ENCODE measurements around the gene CHD2. TPM values are rescaled to one million over a fixed set of nuclear protein-coding genes. Genes with fewer than 3 reads are reported as not detected.

Gene CHD2
- total RNA-seq, 1 experiment from 2014 or later = 63.3 TPM

- no peak overlapping the region for H3K14ac ChIP-seq (ENCODE audit: insufficient read depth, low read length)
- WGBS (ENCODE audit: extremely low coverage, insufficient read length, low lambda C conversion rate) = no CpG with 5 or more reads among the region's 1 CpG
- no peak overlapping the region for H2BK20ac ChIP-seq (ENCODE audit: low read depth, low read length, poor library complexity, severe bottlenecking)
- Mint-ChIP-seq H3K36me3 (ENCODE audit: insufficient read depth in 1 of 3, low read depth in 3 of 3) (peaks cover 58 to 95% (median 90%) of the 10 kb centered on the region in 3 experiments), H3K4me3 (no peak overlapping the region), H3K4me1 (no peaks in the 10 kb centered on the region), H3K27ac (no peak overlapping the region), H3K9me3 (no peaks in the 10 kb centered on the region), H3K27me3 (ENCODE audit: low read depth) (no peaks in the 10 kb centered on the region; the same call in 1 of the 2 replicates)
- no peak overlapping the region for H2AK5ac ChIP-seq (ENCODE audit: insufficient read length, low read length)
- no peak overlapping the region for H2BK5ac ChIP-seq (ENCODE audit: insufficient read length, low read length)
- H4K8ac ChIP-seq (replicated peaks; ENCODE audit: insufficient read length, low read depth, low read length) = no peak overlapping the region
- H4K5ac ChIP-seq (ENCODE audit: insufficient read length, low read depth, low read length) = no peak overlapping the region
- no peaks in the 10 kb centered on the region for H4K20me1 ChIP-seq (ENCODE audit: control insufficient read depth, insufficient read depth, insufficient read length)
- DNase-seq = no peak
- H2AFZ ChIP-seq (ENCODE audit: low read length) = no peak overlapping the region
- H3K9me3 ChIP-seq (ENCODE audit: control insufficient read depth, low read depth, low read length) = no peaks in the 10 kb centered on the region
- no peak overlapping the region for H3K23ac ChIP-seq (ENCODE audit: insufficient read length, low read depth, low read length)
- H3K9ac ChIP-seq (ENCODE audit: extremely low read depth, insufficient read length, low read length) = no peak overlapping the region
- no peaks in the 10 kb centered on the region for H3K27me3 ChIP-seq (ENCODE audit: insufficient read depth, low read length)
- H3K27ac ChIP-seq (ENCODE audit: insufficient read length, low read depth, low read length) = no peak overlapping the region
- no peaks in the 10 kb centered on the region for H3K23me2 ChIP-seq (ENCODE audit: insufficient read length, low read depth, low read length, poor library complexity, severe bottlenecking)
- no peak overlapping the region for H2BK120ac ChIP-seq (ENCODE audit: low read depth, low read length, poor library complexity, severe bottlenecking)
- H3K4me2 ChIP-seq (ENCODE audit: insufficient read depth, insufficient read length, low read length) = no peak overlapping the region
- H3T11ph ChIP-seq (ENCODE audit: low read length) = no peak overlapping the region
- H2BK12ac ChIP-seq (ENCODE audit: insufficient read length, low read depth, low read length) = no peak overlapping the region
- no peak overlapping the region for H4K91ac ChIP-seq (ENCODE audit: insufficient read length, low read depth, low read length)
- no peak for TF ChIP-seq CTCF (conservative IDR thresholded peaks at IDR 0.05)
- H3K4ac ChIP-seq (ENCODE audit: low read depth, low read length) = no peak overlapping the region
- H3K79me1 ChIP-seq (ENCODE audit: insufficient read depth, low read depth, low read length, poor library complexity, severe bottlenecking) = no peaks in the 10 kb centered on the region
- no peaks in the 10 kb centered on the region for H3K4me1 ChIP-seq (ENCODE audit: insufficient read depth, low read length)
- no peaks in the 10 kb centered on the region for H3K79me2 ChIP-seq (ENCODE audit: insufficient read depth, low read length)
- no peak overlapping the region for H2BK15ac ChIP-seq (ENCODE audit: low read depth, low read length)
- no peak overlapping the region for H3K18ac ChIP-seq (ENCODE audit: insufficient read length, low read depth, low read length)
- H3K56ac ChIP-seq (ENCODE audit: insufficient read length, low read depth, low read length) = no peak overlapping the region
These were observed 112.7 kb downstream of the CHD2 start for GRCh38 chr15:93012786-93013185.

All from H9 (cell line).